HepG2 (cell line): Measurements from ENCODE around the gene SMURF2. TPM values are rescaled to one million over a fixed set of nuclear protein-coding genes. Genes with fewer than 3 reads are reported as not detected.

ENCODE experiments used
- ATAC-seq: fragments of 200-7000 bp; cut with Tn5 transposase; 3 replicates; pipeline ENCODE4 v1.9.1; 2020; ENCODE audit warnings: mild to moderate bottlenecking, moderate library complexity
- BruUV-seq: library from RNA; stranded (reverse); fragments of 400-500 nt; replicated peaks from 2 replicates; lab custom pipeline; 2021; lab: Mats Ljungman, UMichigan
- CTCF ChIA-PET: fragments of 300-600 bp; formaldehyde crosslinking; extraction: SDS; loops from one replicate; lab custom pipeline; 2021; ENCODE audit warnings: low total read pairs, inconsistent platforms, low intra/inter-chr PET ratio; lab: Yijun Ruan, JAX
- POLR2A ChIA-PET: fragments of 350-600 bp; sonication (Branson Sonifier 250); formaldehyde crosslinking; loops from one replicate; lab custom pipeline; 2020; ENCODE audit warnings: antibody characterized with exemption, inconsistent platforms; lab: Yijun Ruan, JAX
- DNase-seq: peaks from one replicate; pipeline ENCODE4 v3.0.0-alpha.2; 2015; ENCODE audit warnings: low spot score
- FAIRE-seq: peaks from 3 replicates; lab custom pipeline; 2011; peaks lifted over from hg19 to GRCh38; lab: Jason Lieb, UNC
- H2AFZ ChIP-seq: one replicate; pipeline ENCODE4 v1.6.1; 2011; ENCODE audit warnings: low read length, inconsistent platforms
- H3K27ac ChIP-seq: fragments of 300-600 bp; 3 replicates; pipeline ENCODE4 v1.8.0; 2011; ENCODE audit warnings: mixed run types, mild to moderate bottlenecking, mixed read lengths, low read length, inconsistent platforms; ENCODE audit not compliant: insufficient read depth; ENCODE audit errors: extremely low read length
- H3K27me3 ChIP-seq, 2 experiments: fragments of 200-600 bp in 1 of 2; 2 replicates in 1 of 2; 3 replicates in 1 of 2; pipeline versions ENCODE4 v1.6.0 to v1.8.0; 2011; ENCODE audit warnings: low read length in 2 of 2, mild to moderate bottlenecking in 2 of 2, moderate library complexity in 2 of 2, inconsistent platforms in 1 of 2; ENCODE audit not compliant: insufficient read depth in 2 of 2, control insufficient read depth in 1 of 2
- H3K36me3 ChIP-seq, 2 experiments: fragments of 200-600 bp in 1 of 2; replicated peaks in 1 of 2; 2 replicates in 1 of 2; 3 replicates in 1 of 2; pipeline versions ENCODE4 v1.5.1 to v1.8.0; 2011; ENCODE audit warnings: low read length in 2 of 2, inconsistent platforms in 1 of 2; ENCODE audit not compliant: insufficient read depth in 2 of 2, control insufficient read depth in 1 of 2
- H3K4me1 ChIP-seq: 2 replicates; pipeline ENCODE4 v1.5.1; 2012; ENCODE audit warnings: low read length, inconsistent platforms; ENCODE audit not compliant: insufficient read depth
- H3K4me2 ChIP-seq: 2 replicates; pipeline ENCODE4 v1.6.0; 2011; ENCODE audit warnings: low read depth, low read length, inconsistent platforms
- H3K4me3 ChIP-seq, 3 experiments: fragments of 200-600 bp in 1 of 3; sonication (generic), shearing (Covaris generic) in 1 of 3; replicated peaks in 1 of 3; 2 replicates each; pipeline ENCODE4 v1.5.1; 2011 to 2016; ENCODE audit warnings: low read length in 3 of 3, inconsistent platforms in 2 of 3, low read depth in 2 of 3, mild to moderate bottlenecking in 2 of 3, control low read depth in 1 of 3, mixed read lengths in 1 of 3; ENCODE audit not compliant: insufficient read depth in 1 of 3
- H3K79me2 ChIP-seq: one replicate; pipeline ENCODE4 v1.6.1; 2011; ENCODE audit warnings: low read length, inconsistent platforms; ENCODE audit not compliant: insufficient read depth
- H3K9ac ChIP-seq: 2 replicates; pipeline ENCODE4 v1.6.0; 2011; ENCODE audit warnings: mild to moderate bottlenecking, low read depth, low read length, inconsistent platforms; ENCODE audit not compliant: insufficient read depth
- H3K9me3 ChIP-seq: 2 replicates; pipeline ENCODE4 v1.5.1; 2012; ENCODE audit warnings: mild to moderate bottlenecking, low read length
- H4K20me1 ChIP-seq: 2 replicates; pipeline ENCODE4 v1.6.0; 2011; ENCODE audit warnings: inconsistent platforms, mild to moderate bottlenecking, low read length, moderate library complexity; ENCODE audit not compliant: insufficient read depth
- ATF7-NPFF ChIP-seq: sonication (generic); formaldehyde crosslinking; IDR thresholded peaks from 2 replicates; pipeline ENCODE4 v1.8.1; 2023; ENCODE audit warnings: mild to moderate bottlenecking, low read depth, missing genetic modification reagents, moderate library complexity
- NR2F1 ChIP-seq, 2 experiments: fragments of 450-650 bp in 1 of 2; formaldehyde crosslinking in 1 of 2; IDR thresholded peaks; 2 replicates each; pipeline versions ENCODE4 v1.5.0 to v1.6.1; 2016 to 2020; ENCODE audit warnings: mild to moderate bottlenecking in 1 of 2, missing compliant biosample characterization in 1 of 2, missing genetic modification reagents in 1 of 2, moderate library complexity in 1 of 2
- TGIF2 ChIP-seq: IDR thresholded peaks from 2 replicates; pipeline ENCODE4 v1.6.1; 2016; ENCODE audit warnings: control low read depth, missing compliant biosample characterization
- ZNF451 ChIP-seq: sonication (generic); formaldehyde crosslinking; IDR thresholded peaks from 2 replicates; pipeline ENCODE4 v1.5.0; 2020; ENCODE audit warnings: mild to moderate bottlenecking, missing genetic modification reagents
- ZNF563 ChIP-seq: sonication (generic); formaldehyde crosslinking; IDR thresholded peaks from 2 replicates; pipeline ENCODE4 v1.8.0; 2022; ENCODE audit warnings: mild to moderate bottlenecking, moderate library complexity, missing genetic modification reagents
- in situ Hi-C: cut with HindIII; loops from 2 replicates; pipeline ENCODE4 v1.10.0; 2017; ENCODE audit warnings: low pct_unique_long_range_greater_than_20kb; ENCODE audit not compliant: extremely low pct_ligation_motif_present
- intact Hi-C: fragments of 100-400 bp; cut with micrococcal nuclease; formaldehyde crosslinking; loops from one replicate; pipeline ENCODE4 v1.10.0; 2022; ENCODE audit not compliant: unreplicated experiment
- polyA plus RNA-seq, 8 experiments: library from polyadenylated mRNA; depleted of rRNA in 3 of 8; stranded (reverse) in 7 of 8; unstranded in 1 of 8; fragments of >200 nt; fragmentation: Illumina TruSeq in 4 of 8; extraction: Trizol in 4 of 8; gene quantifications; 2 replicates each; pipeline versions ENCODE4 v1.2.1 to v1.2.3, GENCODE V29; 2011 to 2016; ENCODE audit warnings: low read depth in 4 of 8, missing spikeins in 1 of 8, mixed read lengths in 1 of 8; ENCODE audit not compliant: insufficient read depth in 1 of 8
- total RNA-seq, 5 experiments: library from RNA; depleted of rRNA; stranded (reverse); fragments of >200 nt; fragmentation: Illumina TruSeq; extraction: Trizol; gene quantifications; 2 replicates each; pipeline ENCODE4 v1.2.3, GENCODE V29; 2016; ENCODE audit warnings: low read depth in 1 of 5
- TF ChIP-seq, protein P1 (sequence below): sonication (generic); formaldehyde crosslinking; IDR thresholded peaks from 2 replicates; pipeline ENCODE4 v1.4.0; 2020; ENCODE audit warnings: mild to moderate bottlenecking, missing genetic modification reagents
- TF ChIP-seq, protein P2 (sequence below): sonication (generic); formaldehyde crosslinking; IDR thresholded peaks from 2 replicates; pipeline ENCODE4 v1.8.0; 2022; ENCODE audit warnings: mild to moderate bottlenecking, missing genetic modification reagents, moderate library complexity
- TF ChIP-seq, protein P3 (sequence below): sonication (generic); formaldehyde crosslinking; IDR thresholded peaks from 2 replicates; pipeline ENCODE4 v1.4.0; 2020; ENCODE audit warnings: missing genetic modification reagents

The SMURF2 gene
- total and polyA plus RNA-seq, 2 of the 13 experiments (the other 11 are each of a cell fraction or from before 2014, with no cell fraction given), result 14.9 to 24.3 TPM

DNA sequence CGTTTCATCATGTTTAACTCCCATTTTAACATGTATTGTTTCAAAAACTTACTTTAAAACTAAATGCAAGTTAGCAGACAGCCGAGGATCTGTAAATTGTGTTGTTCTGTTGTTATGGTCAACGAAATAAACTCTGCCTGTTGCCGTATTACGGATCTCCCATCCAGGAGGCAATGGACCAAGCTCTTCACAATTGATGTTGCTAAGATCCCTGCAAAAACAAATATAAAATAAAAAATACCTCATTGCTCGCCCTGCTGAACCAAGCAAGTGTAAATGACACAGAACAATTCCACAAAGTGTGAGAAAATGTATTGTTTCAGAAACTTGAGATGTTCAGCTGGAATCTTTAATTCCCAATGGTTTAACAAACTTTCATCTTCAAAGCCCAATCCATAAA is 90.4 kb downstream of the SMURF2 start (continued):
- TF ChIP-seq, protein P1, sequence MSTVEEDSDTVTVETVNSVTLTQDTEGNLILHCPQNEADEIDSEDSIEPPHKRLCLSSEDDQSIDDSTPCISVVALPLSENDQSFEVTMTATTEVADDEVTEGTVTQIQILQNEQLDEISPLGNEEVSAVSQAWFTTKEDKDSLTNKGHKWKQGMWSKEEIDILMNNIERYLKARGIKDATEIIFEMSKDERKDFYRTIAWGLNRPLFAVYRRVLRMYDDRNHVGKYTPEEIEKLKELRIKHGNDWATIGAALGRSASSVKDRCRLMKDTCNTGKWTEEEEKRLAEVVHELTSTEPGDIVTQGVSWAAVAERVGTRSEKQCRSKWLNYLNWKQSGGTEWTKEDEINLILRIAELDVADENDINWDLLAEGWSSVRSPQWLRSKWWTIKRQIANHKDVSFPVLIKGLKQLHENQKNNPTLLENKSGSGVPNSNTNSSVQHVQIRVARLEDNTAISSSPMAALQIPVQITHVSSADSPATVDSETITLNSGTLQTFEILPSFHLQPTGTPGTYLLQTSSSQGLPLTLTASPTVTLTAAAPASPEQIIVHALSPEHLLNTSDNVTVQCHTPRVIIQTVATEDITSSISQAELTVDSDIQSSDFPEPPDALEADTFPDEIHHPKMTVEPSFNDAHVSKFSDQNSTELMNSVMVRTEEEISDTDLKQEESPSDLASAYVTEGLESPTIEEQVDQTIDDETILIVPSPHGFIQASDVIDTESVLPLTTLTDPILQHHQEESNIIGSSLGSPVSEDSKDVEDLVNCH, result no peak
- TF ChIP-seq NR2F1 (CRISPR knock-in tag; IDR thresholded peaks at IDR 0.05), result no peak
- no peak for TF ChIP-seq ZNF451
- TF ChIP-seq, protein P2, sequence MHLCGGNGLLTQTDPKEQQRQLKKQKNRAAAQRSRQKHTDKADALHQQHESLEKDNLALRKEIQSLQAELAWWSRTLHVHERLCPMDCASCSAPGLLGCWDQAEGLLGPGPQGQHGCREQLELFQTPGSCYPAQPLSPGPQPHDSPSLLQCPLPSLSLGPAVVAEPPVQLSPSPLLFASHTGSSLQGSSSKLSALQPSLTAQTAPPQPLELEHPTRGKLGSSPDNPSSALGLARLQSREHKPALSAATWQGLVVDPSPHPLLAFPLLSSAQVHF (CRISPR knock-in tag), result no peak
- no peak for TF ChIP-seq ATF7-NPFF (CRISPR knock-in tag)
- no peak for TF ChIP-seq TGIF2 (CRISPR knock-in tag)
- no peak for TF ChIP-seq ZNF563 (CRISPR knock-in tag)
- TF ChIP-seq, all 625 proteins: peak for 0

DNA sequence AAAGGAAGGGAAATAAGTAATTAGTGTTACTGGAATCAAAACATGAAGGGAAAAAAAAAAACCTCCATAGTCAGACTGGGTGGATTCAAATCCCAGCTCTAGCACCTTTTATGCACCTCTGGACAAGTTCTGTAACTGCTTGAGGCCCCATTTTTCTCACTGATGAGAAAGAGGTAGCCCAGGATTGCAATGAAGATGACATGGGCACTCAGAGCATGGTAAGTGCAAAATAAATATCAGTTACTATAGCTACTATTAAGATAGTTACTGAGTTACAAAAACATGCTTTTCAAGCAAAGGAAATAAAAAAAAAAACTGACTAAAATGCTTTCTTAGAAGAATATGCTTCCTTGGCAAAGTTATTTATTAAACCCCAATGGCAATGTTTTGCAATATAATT is 96.5 kb downstream of the SMURF2 start:
- Histone ChIP-seq H3K4me3 (no peak overlapping the region), H3K4me1 (no peaks in the 10 kb centered on the region), H3K9me3 (no peaks in the 10 kb centered on the region), H2AFZ (no peak overlapping the region), H3K9ac (no peak overlapping the region), H3K4me2 (no peak overlapping the region), H3K27me3 (no peaks in the 10 kb centered on the region), H3K79me2 (no peaks in the 10 kb centered on the region), H3K36me3 (peaks cover 8 to 12% of the 10 kb centered on the region in 2 experiments), H4K20me1 (no peaks in the 10 kb centered on the region), H3K27ac (no peak overlapping the region)
- BruUV-seq, result no TSS peak
- intact Hi-C loops (no loop called here), in situ Hi-C loops (no loop called here)
- ChIA-PET POLR2A (no interaction called here), CTCF (no interaction called here)
- TF ChIP-seq, protein P3, sequence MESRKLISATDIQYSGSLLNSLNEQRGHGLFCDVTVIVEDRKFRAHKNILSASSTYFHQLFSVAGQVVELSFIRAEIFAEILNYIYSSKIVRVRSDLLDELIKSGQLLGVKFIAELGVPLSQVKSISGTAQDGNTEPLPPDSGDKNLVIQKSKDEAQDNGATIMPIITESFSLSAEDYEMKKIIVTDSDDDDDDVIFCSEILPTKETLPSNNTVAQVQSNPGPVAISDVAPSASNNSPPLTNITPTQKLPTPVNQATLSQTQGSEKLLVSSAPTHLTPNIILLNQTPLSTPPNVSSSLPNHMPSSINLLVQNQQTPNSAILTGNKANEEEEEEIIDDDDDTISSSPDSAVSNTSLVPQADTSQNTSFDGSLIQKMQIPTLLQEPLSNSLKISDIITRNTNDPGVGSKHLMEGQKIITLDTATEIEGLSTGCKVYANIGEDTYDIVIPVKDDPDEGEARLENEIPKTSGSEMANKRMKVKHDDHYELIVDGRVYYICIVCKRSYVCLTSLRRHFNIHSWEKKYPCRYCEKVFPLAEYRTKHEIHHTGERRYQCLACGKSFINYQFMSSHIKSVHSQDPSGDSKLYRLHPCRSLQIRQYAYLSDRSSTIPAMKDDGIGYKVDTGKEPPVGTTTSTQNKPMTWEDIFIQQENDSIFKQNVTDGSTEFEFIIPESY (CRISPR knock-in tag), result no peak
- DNase-seq, result no peak
- ATAC-seq, result no peak
- no peak for FAIRE-seq
